ENCODE results near the gene PRKD2. TPM values are rescaled to one million over a fixed set of nuclear protein-coding genes. Genes with fewer than 3 reads are reported as not detected.
A peak's percentile ranks its signal among the peaks of the same experiment; 100 is the strongest.

The PRKD2 gene
- total RNA-seq, 1 experiment from 2014 or later, result 45.4 TPM

DNA sequence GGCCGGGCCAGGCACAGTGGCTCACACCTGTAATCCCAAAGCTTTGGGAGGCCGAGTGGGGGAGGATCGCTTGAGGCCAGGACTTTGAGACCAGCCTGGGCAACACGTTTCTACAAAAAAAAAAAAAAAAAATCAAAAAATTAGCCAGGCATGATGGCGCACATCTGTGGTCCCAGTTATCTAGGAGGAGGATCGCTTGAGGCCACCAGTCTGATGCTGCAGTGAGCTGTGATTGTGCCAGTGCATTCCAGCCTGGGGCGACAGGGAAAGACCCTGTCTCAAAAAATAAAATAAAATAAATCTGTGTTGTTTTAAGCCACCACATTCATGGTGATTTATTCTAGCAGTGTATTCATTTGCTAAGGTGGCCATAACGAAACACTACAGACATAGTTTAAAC, 51.8 kb downstream of the PRKD2 start:
- TF ChIP-seq, protein P1, sequence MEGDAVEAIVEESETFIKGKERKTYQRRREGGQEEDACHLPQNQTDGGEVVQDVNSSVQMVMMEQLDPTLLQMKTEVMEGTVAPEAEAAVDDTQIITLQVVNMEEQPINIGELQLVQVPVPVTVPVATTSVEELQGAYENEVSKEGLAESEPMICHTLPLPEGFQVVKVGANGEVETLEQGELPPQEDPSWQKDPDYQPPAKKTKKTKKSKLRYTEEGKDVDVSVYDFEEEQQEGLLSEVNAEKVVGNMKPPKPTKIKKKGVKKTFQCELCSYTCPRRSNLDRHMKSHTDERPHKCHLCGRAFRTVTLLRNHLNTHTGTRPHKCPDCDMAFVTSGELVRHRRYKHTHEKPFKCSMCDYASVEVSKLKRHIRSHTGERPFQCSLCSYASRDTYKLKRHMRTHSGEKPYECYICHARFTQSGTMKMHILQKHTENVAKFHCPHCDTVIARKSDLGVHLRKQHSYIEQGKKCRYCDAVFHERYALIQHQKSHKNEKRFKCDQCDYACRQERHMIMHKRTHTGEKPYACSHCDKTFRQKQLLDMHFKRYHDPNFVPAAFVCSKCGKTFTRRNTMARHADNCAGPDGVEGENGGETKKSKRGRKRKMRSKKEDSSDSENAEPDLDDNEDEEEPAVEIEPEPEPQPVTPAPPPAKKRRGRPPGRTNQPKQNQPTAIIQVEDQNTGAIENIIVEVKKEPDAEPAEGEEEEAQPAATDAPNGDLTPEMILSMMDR (IDR thresholded peaks at IDR 0.05; ENCODE audit: insufficient read depth in 1 of 2, low read depth in 1 of 2, low read length in 1 of 2, severe bottlenecking in 1 of 2, unreplicated experiment in 1 of 2), result no peak
- H3K4me1 ChIP-seq, result no peaks in the 10 kb centered on the region
- POLR2A ChIA-PET, result no interaction called here
- no peak overlapping the region for H3K27ac Mint-ChIP-seq (ENCODE audit: unreplicated experiment)
- no peaks in the 10 kb centered on the region for H3K36me3 ChIP-seq (ENCODE audit: control insufficient read depth, insufficient read depth, low read length)
- no TSS peak for BruUV-seq (replicated peaks)
- intact Hi-C loops (cut with micrococcal nuclease; ENCODE audit: unreplicated experiment), result no loop called here
- H3K9me3 ChIP-seq, result no peaks in the 10 kb centered on the region
- DNase-seq, result no peak
- H3K36me3 Mint-ChIP-seq (ENCODE audit: insufficient read depth, unreplicated experiment), result peaks cover 8% of the 10 kb centered on the region
- H3K27me3 ChIP-seq (replicated peaks; ENCODE audit: control insufficient read depth, insufficient read depth, low read length), result no peaks in the 10 kb centered on the region
- peaks cover 7% of the 10 kb centered on the region for H3K4me1 Mint-ChIP-seq (ENCODE audit: low read depth, unreplicated experiment)
- H3K9me3 Mint-ChIP-seq (ENCODE audit: unreplicated experiment), result no peaks in the 10 kb centered on the region
- H3K4me3 Mint-ChIP-seq (ENCODE audit: unreplicated experiment), result no peak overlapping the region
- H3K27me3 Mint-ChIP-seq (ENCODE audit: insufficient read depth, unreplicated experiment), result peaks cover 4% of the 10 kb centered on the region
- H3K4me3 ChIP-seq (ENCODE audit: low read depth, low read length), result no peak overlapping the region
- CTCF ChIA-PET, result interaction anchor here (1.3 kb wide), 1 partner anchor 48 kb away, joined by 3 read pairs; no protein-coding TSS in a partner anchor

DNA sequence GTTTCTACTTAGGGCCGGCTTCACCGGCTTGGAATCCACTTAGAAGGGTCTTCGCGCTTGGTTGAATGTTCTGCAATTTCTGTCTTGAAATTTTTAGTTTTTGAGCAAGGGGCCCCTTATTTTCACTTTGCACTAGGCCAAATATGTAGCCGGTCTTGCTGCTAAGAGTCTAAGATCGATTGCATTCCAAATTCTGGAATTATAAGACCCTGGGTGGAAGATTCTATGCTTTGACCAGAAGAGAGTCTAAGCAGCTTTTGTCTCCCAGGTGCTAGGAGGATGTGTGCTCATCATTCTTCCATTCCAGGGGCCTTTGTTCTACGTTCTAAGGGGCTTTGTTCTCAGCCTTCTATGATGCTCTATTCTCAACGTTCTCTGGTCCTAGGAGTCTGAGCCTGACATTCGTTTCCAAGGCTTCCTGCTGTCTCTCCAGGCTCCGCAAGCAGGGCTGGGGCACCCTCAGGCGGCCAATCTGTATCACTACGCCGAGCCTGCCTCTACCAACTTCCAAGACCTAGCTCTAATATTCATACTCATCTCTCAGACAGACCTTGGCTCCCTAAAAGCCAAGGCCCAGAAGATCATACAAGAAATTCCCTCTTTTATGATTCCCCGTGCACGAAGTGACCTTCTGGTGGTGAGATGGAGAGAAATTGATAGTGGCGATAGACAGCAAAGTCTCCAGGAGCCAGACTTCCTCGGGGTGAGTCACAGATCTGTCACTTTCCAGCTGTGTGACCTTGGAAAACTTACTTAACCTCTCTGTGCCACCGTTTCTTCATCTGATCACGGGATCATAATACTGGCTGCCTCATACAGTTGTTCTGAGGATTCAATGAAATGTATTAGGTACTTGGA, 55.0 kb downstream of the PRKD2 start:
- POLR2A ChIA-PET, result interaction anchor here (0.7 to 1.3 kb wide), 6 partner anchors 11 to 189 kb away, joined by 3 to 15 read pairs (median 5); partner anchors contain the start of genes AP2S1 and CALM3
- no peaks in the 10 kb centered on the region for H3K9me3 Mint-ChIP-seq (ENCODE audit: unreplicated experiment)
- peak overlapping the region; percentile 73 for H3K4me3 Mint-ChIP-seq (ENCODE audit: unreplicated experiment)
- peak overlapping the region; percentile 63 for H3K27ac Mint-ChIP-seq (ENCODE audit: unreplicated experiment)
- Histone ChIP-seq H3K36me3 (ENCODE audit: control insufficient read depth, insufficient read depth, low read length) (no peaks in the 10 kb centered on the region), H3K9me3 (no peaks in the 10 kb centered on the region), H3K27me3 (replicated peaks; ENCODE audit: control insufficient read depth, insufficient read depth, low read length) (no peaks in the 10 kb centered on the region; the same call in 1 of the 2 replicates), H3K4me1 (peaks cover 11% of the 10 kb centered on the region; the same call in 1 of the 2 replicates), H3K4me3 (ENCODE audit: low read depth, low read length) (peak overlapping the region; percentile 32)
- TF ChIP-seq, protein P1 (IDR thresholded peaks at IDR 0.05; ENCODE audit: insufficient read depth in 1 of 2, low read depth in 1 of 2, low read length in 1 of 2, severe bottlenecking in 1 of 2, unreplicated experiment in 1 of 2), result peak; percentile 91 to 92
- CTCF ChIA-PET, result interaction anchor here (0.5 to 3.0 kb wide), 32 partner anchors 11 to 351 kb away, joined by 3 to 117 read pairs (median 6); partner anchors contain the start of genes GNG8 and PPP5C
- H3K4me1 Mint-ChIP-seq (ENCODE audit: low read depth, unreplicated experiment), result peaks cover 14% of the 10 kb centered on the region
- DNase-seq, result peak; percentile 86 to 88
- intact Hi-C loops (cut with micrococcal nuclease; ENCODE audit: unreplicated experiment), result loop anchor here (1.0 kb wide), 3 partner anchors 28 to 133 kb away; no protein-coding TSS in a partner anchor
- BruUV-seq (replicated peaks), result no TSS peak
- H3K36me3 Mint-ChIP-seq (ENCODE audit: insufficient read depth, unreplicated experiment), result peaks cover 8% of the 10 kb centered on the region
- peaks cover 12% of the 10 kb centered on the region for H3K27me3 Mint-ChIP-seq (ENCODE audit: insufficient read depth, unreplicated experiment)

DNA sequence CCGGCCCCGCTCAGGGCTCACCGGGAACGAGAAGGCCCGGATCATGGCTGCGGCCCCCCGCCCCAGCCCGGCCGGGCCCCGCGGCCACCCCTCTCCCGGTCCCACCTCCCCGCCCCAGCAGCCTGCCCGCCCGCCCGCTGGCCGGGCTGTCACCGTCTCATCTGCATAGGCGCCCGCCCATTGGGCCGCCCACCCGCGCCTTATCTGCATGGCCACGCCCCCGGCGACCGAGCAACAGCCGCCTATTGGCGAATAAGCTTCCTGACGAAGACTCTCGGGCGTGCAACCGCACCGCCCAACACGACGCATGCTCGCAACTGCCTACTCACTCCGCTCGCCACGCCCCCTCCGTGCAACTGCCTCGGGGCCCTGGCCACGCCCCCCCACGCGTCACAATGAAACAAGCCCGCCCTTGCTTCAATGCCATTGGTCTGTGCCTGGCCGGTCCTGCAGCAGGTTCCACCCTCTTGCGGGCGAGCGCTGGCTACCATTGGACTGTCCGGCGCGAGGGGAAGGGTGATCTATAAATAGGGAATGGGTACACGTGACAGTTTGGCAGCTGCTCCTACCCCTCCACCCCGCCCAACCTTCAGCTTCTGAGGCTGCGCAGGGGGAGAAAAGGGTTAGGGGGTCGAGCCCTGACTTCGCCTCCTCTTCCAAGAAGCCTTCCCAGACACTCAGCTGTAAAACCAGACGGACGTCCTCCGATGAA, 55.7 kb downstream of the PRKD2 start, which contains the start of gene DACT3:
Gene DACT3, minus strand, starts transcription at position 163 of the 712 bp plus-strand sequence. Its CDS starts 118 bp downstream, at position 45.
- BruUV-seq (replicated peaks), result no TSS peak
- peaks cover 11% of the 10 kb centered on the region; the same call in 1 of the 2 replicates for H3K4me1 ChIP-seq
- intact Hi-C loops (cut with micrococcal nuclease; ENCODE audit: unreplicated experiment), result loop anchor here (1.0 kb wide), 1 partner anchor 27 kb away; no protein-coding TSS in a partner anchor
- Mint-ChIP-seq H3K27ac (ENCODE audit: unreplicated experiment) (peak within 1 kb of the TSS; percentile 63), H3K36me3 (ENCODE audit: insufficient read depth, unreplicated experiment) (peaks cover 8% of the 10 kb centered on the region), H3K9me3 (ENCODE audit: unreplicated experiment) (no peaks in the 10 kb centered on the region), H3K4me1 (ENCODE audit: low read depth, unreplicated experiment) (peaks cover 14% of the 10 kb centered on the region), H3K27me3 (ENCODE audit: insufficient read depth, unreplicated experiment) (peaks cover 15% of the 10 kb centered on the region), H3K4me3 (ENCODE audit: unreplicated experiment) (peak within 1 kb of the TSS; percentile 73)
- no peaks in the 10 kb centered on the region for H3K36me3 ChIP-seq (ENCODE audit: control insufficient read depth, insufficient read depth, low read length)
- H3K27me3 ChIP-seq (replicated peaks; ENCODE audit: control insufficient read depth, insufficient read depth, low read length), result no peaks in the 10 kb centered on the region; the same call in 1 of the 2 replicates
- peak; percentile 100 for DNase-seq
- ChIA-PET CTCF (interaction anchor here (0.5 to 3.0 kb wide), 30 partner anchors 11 to 515 kb away, joined by 3 to 117 read pairs (median 7); partner anchors contain the start of genes GNG8 and PPP5C), POLR2A (interaction anchor here (0.7 to 1.3 kb wide), 6 partner anchors 11 to 189 kb away, joined by 3 to 15 read pairs (median 5); partner anchors contain the start of genes AP2S1 and CALM3)
- no peaks in the 10 kb centered on the region for H3K9me3 ChIP-seq
- TF ChIP-seq, protein P1 (IDR thresholded peaks at IDR 0.05; ENCODE audit: insufficient read depth in 1 of 2, low read depth in 1 of 2, low read length in 1 of 2, severe bottlenecking in 1 of 2, unreplicated experiment in 1 of 2), result no peak
- peak within 1 kb of the TSS; percentile 54 for H3K4me3 ChIP-seq (ENCODE audit: low read depth, low read length)
